Thoracic aorta (tissue), 2 donors: ENCODE results near the gene SPOCK1. TPM values are rescaled to one million over a fixed set of nuclear protein-coding genes. Genes with fewer than 3 reads are reported as not detected.

Source experiments
- ATAC-seq: fragments of 150-250 bp; one replicate; pipeline ENCODE4 v1.8.0; 2017; ENCODE audit warnings: low read depth; ENCODE audit not compliant: insufficient number of reproducible peaks, low FRiP score
- DNase-seq: peaks from one replicate; pipeline ENCODE4 v3.0.0-alpha.2; 2020; ENCODE audit warnings: low spot score
- H3K27ac ChIP-seq, 2 donors: fragments of 200-600 bp; sonication (generic); 1 replicate in 1 of 2; 2 replicates in 1 of 2; pipeline ENCODE4 v1.5.1; 2016; ENCODE audit warnings: mild to moderate bottlenecking in 2 of 2, moderate library complexity in 2 of 2
- H3K27me3 ChIP-seq: fragments of 200-600 bp; sonication (generic); replicated peaks from 2 replicates; pipeline ENCODE4 v1.6.0; 2016; ENCODE audit warnings: mild to moderate bottlenecking; ENCODE audit not compliant: insufficient read depth
- H3K36me3 ChIP-seq: fragments of 200-600 bp; sonication (generic); one replicate; pipeline ENCODE4 v1.5.1; 2016
- H3K4me1 ChIP-seq, 2 donors: fragments of 200-600 bp; sonication (generic); 1 replicate in 1 of 2; 2 replicates in 1 of 2; pipeline versions ENCODE4 v1.5.1 to v1.6.0; 2016; ENCODE audit warnings: low read depth in 2 of 2, mild to moderate bottlenecking in 1 of 2; ENCODE audit not compliant: control insufficient read depth in 1 of 2
- H3K4me3 ChIP-seq: fragments of 200-600 bp; sonication (generic); 2 replicates; pipeline ENCODE4 v1.5.1; 2016; ENCODE audit warnings: mild to moderate bottlenecking
- H3K9me3 ChIP-seq: fragments of 200-600 bp; sonication (generic); 2 replicates; pipeline ENCODE4 v1.5.1; 2016
- CTCF ChIP-seq: fragments of 200-600 bp; sonication (generic); IDR thresholded peaks from one replicate; pipeline ENCODE4 v1.5.1; 2019; ENCODE audit warnings: antibody characterized with exemption
- total RNA-seq, 2 donors: library from RNA; depleted of rRNA; stranded (reverse); fragments of >200 nt; gene quantifications; one replicate each; pipeline versions ENCODE4 v1.1.0 to v1.2.3, GENCODE V29; 2016

SPOCK1 gene
- total RNA-seq, 2 donors from 2014 or later, result 25.2 to 43.2 TPM

- no peaks in the 10 kb centered on the region for H3K36me3 ChIP-seq
- no peaks in the 10 kb centered on the region for H3K27me3 ChIP-seq
- H3K4me3 ChIP-seq, result no peak overlapping the region
- no peak for TF ChIP-seq CTCF
- H3K4me1 ChIP-seq, result peaks cover 5 to 12% of the 10 kb centered on the region in 2 donors
- no peak overlapping the region for H3K27ac ChIP-seq
- no peak for DNase-seq
- ATAC-seq, result no peak
- no peaks in the 10 kb centered on the region for H3K9me3 ChIP-seq
These were observed 17.8 kb upstream of the SPOCK1 start for GRCh38 chr5:137516961-137517360.

- Histone ChIP-seq H3K27ac (no peak overlapping the region), H3K4me1 (peaks cover 5 to 6% of the 10 kb centered on the region in 2 donors), H3K4me3 (no peak overlapping the region), H3K36me3 (no peaks in the 10 kb centered on the region), H3K9me3 (no peaks in the 10 kb centered on the region), H3K27me3 (no peaks in the 10 kb centered on the region)
- ATAC-seq (no peak), DNase-seq (no peak)
- no peak for TF ChIP-seq CTCF
These were observed 17.2 kb upstream of the SPOCK1 start for GRCh38 chr5:137516251-137516797.

- Histone ChIP-seq H3K36me3 (no peaks in the 10 kb centered on the region), H3K4me3 (no peak overlapping the region), H3K27me3 (no peaks in the 10 kb centered on the region), H3K4me1 (no peaks in the 10 kb centered on the region), H3K9me3 (no peaks in the 10 kb centered on the region), H3K27ac (no peak overlapping the region)
- DNase-seq (no peak), ATAC-seq (no peak)
- TF ChIP-seq CTCF, result no peak
These were observed 16.1 kb upstream of the SPOCK1 start for GRCh38 chr5:137515238-137515637.

DNA sequence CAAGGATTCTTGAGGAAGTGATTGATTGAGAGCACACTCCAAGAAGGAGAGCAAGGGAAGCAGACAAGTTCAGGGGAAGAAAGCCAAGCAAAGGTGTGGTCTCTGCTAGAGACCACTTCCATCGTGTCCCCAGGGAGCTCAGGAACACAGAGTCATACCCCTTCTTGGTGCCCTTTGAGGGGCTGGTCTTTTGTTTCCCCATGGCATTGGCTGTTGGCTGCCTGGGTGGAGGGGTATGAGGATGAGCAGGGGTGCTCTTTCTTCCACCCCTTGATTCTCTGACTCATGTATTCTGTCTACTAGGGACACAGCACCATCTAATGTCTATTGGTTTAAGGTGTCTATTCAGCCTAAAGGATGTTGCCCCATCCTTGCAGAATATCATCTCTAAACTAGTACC lies 11.5 kb upstream of the SPOCK1 start:
- no peak for TF ChIP-seq CTCF
- Histone ChIP-seq H3K36me3 (no peaks in the 10 kb centered on the region), H3K4me1 (no peaks in the 10 kb centered on the region), H3K4me3 (no peak overlapping the region), H3K27ac (no peak overlapping the region), H3K9me3 (no peaks in the 10 kb centered on the region), H3K27me3 (no peaks in the 10 kb centered on the region)
- DNase-seq (no peak), ATAC-seq (no peak)

- TF ChIP-seq CTCF, result no peak
- DNase-seq, result no peak
- no peak overlapping the region for H3K27ac ChIP-seq
- no peaks in the 10 kb centered on the region for H3K4me1 ChIP-seq
- ATAC-seq, result no peak
- no peaks in the 10 kb centered on the region for H3K27me3 ChIP-seq
- H3K9me3 ChIP-seq, result no peaks in the 10 kb centered on the region
- H3K36me3 ChIP-seq, result no peaks in the 10 kb centered on the region
- H3K4me3 ChIP-seq, result no peak overlapping the region
These were observed 8.0 kb upstream of the SPOCK1 start for GRCh38 chr5:137507150-137507549.
